Left ventricle myocardium inferior (tissue), 1 donor: ENCODE measurements around the gene GPRC5A. TPM values are rescaled to one million over a fixed set of nuclear protein-coding genes. Genes with fewer than 3 reads are reported as not detected.

ENCODE experiments used
- DNase-seq: peaks from one replicate; pipeline ENCODE4 v3.0.0-alpha.2; 2020
- H3K27ac ChIP-seq: fragments of 200-600 bp; replicated peaks from 2 replicates; pipeline ENCODE4 v1.8.0; 2021
- H3K27me3 ChIP-seq: fragments of 200-600 bp; 2 replicates; pipeline ENCODE4 v1.8.0; 2021; ENCODE audit warnings: low read depth
- H3K36me3 ChIP-seq: fragments of 200-600 bp; 2 replicates; pipeline ENCODE4 v1.8.0; 2021
- H3K4me1 ChIP-seq: fragments of 200-600 bp; 2 replicates; pipeline ENCODE4 v1.8.0; 2021
- H3K4me3 ChIP-seq: fragments of 200-600 bp; 2 replicates; pipeline ENCODE4 v1.8.0; 2021; ENCODE audit warnings: mild to moderate bottlenecking, moderate library complexity
- H3K9me3 ChIP-seq: fragments of 200-600 bp; replicated peaks from 2 replicates; pipeline ENCODE4 v1.8.0; 2021
- intact Hi-C: fragments of 100-400 bp; cut with micrococcal nuclease; formaldehyde crosslinking; loops from one replicate; pipeline ENCODE4 v1.11.0; 2022
- total RNA-seq: library from RNA; stranded (reverse); fragmentation: NEBNext Ultra II Directional; extraction: Animal tissue kit (Norgen Biotek cat#: 25700); gene quantifications from one replicate; pipeline ENCODE4 v1.2.1, GENCODE V29; 2021
- TF ChIP-seq, protein P1 (sequence below): fragments of 200-600 bp; IDR thresholded peaks from 2 replicates; pipeline ENCODE4 v1.8.0; 2021; ENCODE audit warnings: antibody characterized with exemption, mild to moderate bottlenecking, borderline replicate concordance
- donor health status: DM: no; HTN: yes; CAD: no; lungs with severe emphysema.

Gene GPRC5A
- total RNA-seq, 1 donor from 2014 or later = 0.77 TPM

DNA sequence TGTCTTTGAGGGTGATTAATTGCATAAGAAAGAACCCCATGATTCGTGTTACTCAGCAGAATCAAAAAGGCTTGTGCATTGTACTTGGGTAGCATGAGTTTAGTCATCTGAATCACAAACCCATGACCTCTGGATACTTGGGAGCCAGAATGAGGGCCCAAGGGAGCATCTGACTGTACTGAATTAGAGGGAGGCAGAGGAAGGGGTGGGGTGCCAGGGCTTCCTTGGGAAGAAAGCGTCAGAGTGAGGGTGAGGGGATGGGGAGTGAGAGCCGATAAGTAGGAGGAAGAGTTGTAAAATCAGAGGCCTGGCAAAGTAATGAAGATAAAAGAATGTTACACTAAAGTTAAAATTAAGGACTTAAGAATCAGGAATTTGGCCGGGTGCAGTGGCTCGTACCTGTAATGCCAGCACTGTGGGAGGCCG is 30.8 kb downstream of the GPRC5A start:
- no peaks in the 10 kb centered on the region for H3K4me1 ChIP-seq
- DNase-seq = no peak
- no peak overlapping the region for H3K4me3 ChIP-seq
- H3K27ac ChIP-seq = no peak overlapping the region
- TF ChIP-seq, protein P1, sequence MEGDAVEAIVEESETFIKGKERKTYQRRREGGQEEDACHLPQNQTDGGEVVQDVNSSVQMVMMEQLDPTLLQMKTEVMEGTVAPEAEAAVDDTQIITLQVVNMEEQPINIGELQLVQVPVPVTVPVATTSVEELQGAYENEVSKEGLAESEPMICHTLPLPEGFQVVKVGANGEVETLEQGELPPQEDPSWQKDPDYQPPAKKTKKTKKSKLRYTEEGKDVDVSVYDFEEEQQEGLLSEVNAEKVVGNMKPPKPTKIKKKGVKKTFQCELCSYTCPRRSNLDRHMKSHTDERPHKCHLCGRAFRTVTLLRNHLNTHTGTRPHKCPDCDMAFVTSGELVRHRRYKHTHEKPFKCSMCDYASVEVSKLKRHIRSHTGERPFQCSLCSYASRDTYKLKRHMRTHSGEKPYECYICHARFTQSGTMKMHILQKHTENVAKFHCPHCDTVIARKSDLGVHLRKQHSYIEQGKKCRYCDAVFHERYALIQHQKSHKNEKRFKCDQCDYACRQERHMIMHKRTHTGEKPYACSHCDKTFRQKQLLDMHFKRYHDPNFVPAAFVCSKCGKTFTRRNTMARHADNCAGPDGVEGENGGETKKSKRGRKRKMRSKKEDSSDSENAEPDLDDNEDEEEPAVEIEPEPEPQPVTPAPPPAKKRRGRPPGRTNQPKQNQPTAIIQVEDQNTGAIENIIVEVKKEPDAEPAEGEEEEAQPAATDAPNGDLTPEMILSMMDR = no peak
- H3K9me3 ChIP-seq = no peaks in the 10 kb centered on the region
- no peaks in the 10 kb centered on the region for H3K27me3 ChIP-seq
- no peaks in the 10 kb centered on the region for H3K36me3 ChIP-seq
- intact Hi-C loops = no loop called here

DNA sequence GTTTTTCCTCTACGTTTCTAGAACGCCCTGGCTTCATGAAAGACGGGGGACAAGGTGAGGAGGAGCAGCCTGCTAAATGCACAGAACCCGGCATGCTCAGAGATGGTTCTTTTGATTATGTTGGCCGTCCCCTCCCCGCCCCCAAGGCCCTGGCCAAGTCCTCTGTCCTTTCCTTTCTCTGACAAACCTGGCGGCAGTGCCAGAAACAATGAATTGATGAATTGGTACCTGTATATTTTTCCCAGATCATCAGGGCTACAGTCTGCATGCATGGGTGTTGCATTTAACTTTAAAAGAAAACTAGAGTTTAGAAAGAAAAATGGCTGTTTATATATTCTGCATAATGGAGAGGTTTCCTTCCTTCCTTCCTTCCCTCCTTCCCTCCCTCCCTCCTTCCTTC is 31.6 kb downstream of the GPRC5A start:
- Histone ChIP-seq H3K4me3 (no peak overlapping the region), H3K27ac (no peak overlapping the region), H3K36me3 (no peaks in the 10 kb centered on the region), H3K4me1 (no peaks in the 10 kb centered on the region), H3K27me3 (no peaks in the 10 kb centered on the region), H3K9me3 (no peaks in the 10 kb centered on the region)
- intact Hi-C loops = no loop called here
- DNase-seq = no peak
- TF ChIP-seq, protein P1 = no peak

DNA sequence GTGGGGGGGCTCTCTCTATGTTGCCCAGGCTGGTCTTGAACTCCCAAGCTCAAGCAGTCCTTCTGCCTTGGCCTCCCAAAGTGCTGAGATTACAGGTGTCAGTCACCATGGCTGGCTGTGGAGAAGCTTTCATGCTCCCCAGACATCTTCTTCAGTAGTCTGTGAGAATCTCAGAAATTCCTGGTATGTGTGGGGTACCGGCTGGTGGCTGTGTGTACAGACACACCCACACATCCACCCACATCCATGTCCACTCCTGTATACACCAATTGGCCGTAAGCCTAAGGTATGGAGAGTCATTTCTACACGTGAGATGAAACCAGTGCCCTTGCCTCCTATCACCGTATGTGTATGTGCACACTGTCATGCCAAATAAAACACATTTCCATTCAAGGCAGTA is 32.8 kb downstream of the GPRC5A start:
- TF ChIP-seq, protein P1 = no peak
- DNase-seq = no peak
- no peak overlapping the region for H3K4me3 ChIP-seq
- no peaks in the 10 kb centered on the region for H3K27me3 ChIP-seq
- intact Hi-C loops = no loop called here
- no peak overlapping the region for H3K27ac ChIP-seq
- H3K36me3 ChIP-seq = no peaks in the 10 kb centered on the region
- H3K4me1 ChIP-seq = no peaks in the 10 kb centered on the region
- H3K9me3 ChIP-seq = no peaks in the 10 kb centered on the region

DNA sequence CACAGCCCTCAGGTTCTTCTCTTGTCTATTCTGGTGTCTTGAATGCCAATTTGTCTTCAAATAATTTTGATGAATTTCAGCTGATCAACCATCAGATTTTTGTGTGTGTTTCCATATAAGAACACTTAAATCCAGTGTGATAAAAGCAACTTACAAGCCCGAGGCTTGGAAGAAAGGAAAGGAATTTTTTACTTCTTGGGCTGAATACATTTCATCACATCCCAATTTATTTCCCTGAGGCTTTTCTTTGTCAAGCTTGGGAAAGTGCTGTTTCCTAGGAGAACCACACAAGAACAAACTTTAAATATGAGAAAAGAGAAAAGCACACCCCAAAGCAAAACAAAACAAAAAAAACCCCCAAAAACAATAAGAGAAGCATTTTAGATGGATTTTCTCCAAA is 34.0 kb downstream of the GPRC5A start:
- DNase-seq = no peak
- Histone ChIP-seq H3K4me1 (no peaks in the 10 kb centered on the region), H3K4me3 (no peak overlapping the region), H3K9me3 (peaks cover under 1% of the 10 kb centered on the region), H3K36me3 (peaks cover 3% of the 10 kb centered on the region), H3K27me3 (no peaks in the 10 kb centered on the region), H3K27ac (no peak overlapping the region)
- TF ChIP-seq, protein P1 = no peak
- intact Hi-C loops = no loop called here

DNA sequence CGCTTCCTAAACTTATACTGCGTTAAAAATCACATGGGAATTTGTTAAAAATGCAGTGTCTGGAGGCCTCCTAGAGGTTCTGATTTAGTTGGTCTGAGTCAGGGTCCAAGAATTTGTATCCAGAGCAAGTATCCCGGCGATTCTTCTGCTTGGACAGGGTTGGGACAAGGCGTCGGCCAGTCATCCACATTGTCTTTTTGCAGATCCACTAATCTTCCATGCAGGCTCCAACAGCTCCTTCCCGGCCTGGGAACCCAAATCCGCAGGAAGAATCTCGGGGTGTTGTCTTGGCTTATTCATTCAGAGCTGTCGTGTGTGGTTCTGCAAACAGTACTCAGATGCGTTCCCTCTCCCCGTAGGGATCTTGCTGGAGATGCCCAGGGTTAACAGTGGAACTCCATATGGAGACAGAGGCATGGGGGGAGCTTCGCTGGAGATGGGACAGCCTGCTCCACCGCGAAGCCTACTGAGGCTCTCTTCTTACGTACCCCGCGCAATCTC is 35.3 kb downstream of the GPRC5A start:
- intact Hi-C loops = no loop called here
- DNase-seq = no peak
- H3K4me3 ChIP-seq = peak overlapping the region; percentile 68
- peaks cover 7% of the 10 kb centered on the region for H3K36me3 ChIP-seq
- no peak overlapping the region for H3K27ac ChIP-seq
- no peaks in the 10 kb centered on the region for H3K27me3 ChIP-seq
- peaks cover 4% of the 10 kb centered on the region for H3K9me3 ChIP-seq
- no peaks in the 10 kb centered on the region for H3K4me1 ChIP-seq
- TF ChIP-seq, protein P1 = no peak
